Right renal pelvis (tissue), 4 donors: Measurements from ENCODE around the gene SHISA5. TPM values are rescaled to one million over a fixed set of nuclear protein-coding genes. Genes with fewer than 3 reads are reported as not detected.

ENCODE experiments used
- DNase-seq, 4 donors: peaks; one replicate each; pipeline ENCODE4 v3.0.0-alpha.2; 2013; ENCODE audit warnings: low read depth in 4 of 4, low spot score in 3 of 4, missing footprints in 1 of 4
- polyA plus RNA-seq, 4 donors: library from polyadenylated mRNA; unstranded; fragments of 120-200 nt; gene quantifications; one replicate each; pipeline ENCODE4 v1.2.1, GENCODE V29; 2013; ENCODE audit not compliant: insufficient read length in 4 of 4

The SHISA5 gene
- polyA plus RNA-seq, 4 donors: 111 to 120 (median 112) TPM

GRCh38 chr3:48433472-48434118 lies 70.4 kb downstream of the SHISA5 start:
- DNase-seq: no peak

GRCh38 chr3:48432411-48433371 lies 71.3 kb downstream of the SHISA5 start:
- no peak for DNase-seq

GRCh38 chr3:48431224-48432029 lies 72.5 kb downstream of the SHISA5 start:
- no peak for DNase-seq

- DNase-seq: no peak
Observed at GRCh38 chr3:48430708-48431101, 73.3 kb downstream of the SHISA5 start.

- DNase-seq: peak in 3 of 4 donors; percentile 85 to 88 (median 86)
Observed at GRCh38 chr3:48429960-48430707, 73.8 kb downstream of the SHISA5 start, which contains the start of gene PLXNB1. Gene PLXNB1 (minus strand): TSS chr3:48430086. CDS start chr3:48424611, 5,475 bp downstream.

GRCh38 chr3:48429317-48429959 lies 74.5 kb downstream of the SHISA5 start:
- peak in 2 of 4 donors; percentile 43 to 49 for DNase-seq

- DNase-seq: peak in 2 of 4 donors; percentile 53 to 61
Observed at GRCh38 chr3:48428572-48429316, 75.2 kb downstream of the SHISA5 start.

- no peak for DNase-seq
Observed at GRCh38 chr3:48428088-48428571, 75.8 kb downstream of the SHISA5 start.

- no peak for DNase-seq
Observed at GRCh38 chr3:48427630-48427962, 76.4 kb downstream of the SHISA5 start.

- no peak for DNase-seq
Observed at GRCh38 chr3:48426944-48427629, 76.9 kb downstream of the SHISA5 start.

GRCh38 chr3:48426401-48426909 lies 77.5 kb downstream of the SHISA5 start:
- no peak for DNase-seq

GRCh38 chr3:48425281-48425812 lies 78.6 kb downstream of the SHISA5 start:
- DNase-seq: no peak

GRCh38 chr3:48423883-48424695 lies 79.9 kb downstream of the SHISA5 start:
- no peak for DNase-seq

- no peak for DNase-seq
Observed at GRCh38 chr3:48423241-48423882, 80.6 kb downstream of the SHISA5 start.

GRCh38 chr3:48422681-48423080 lies 81.3 kb downstream of the SHISA5 start:
- DNase-seq: no peak

- no peak for DNase-seq
Observed at GRCh38 chr3:48422272-48422671, 81.7 kb downstream of the SHISA5 start.
